ENCODE data around the gene SLC27A4.
"Not testable (repeated sequence)": the region's sequence is repeated elsewhere in the genome, so short reads cannot be mapped to it uniquely, and the experiment has no call there.

The SLC27A4 gene

GRCh38 chr9:128335914-128336313 lies 4.4 kb upstream of the SLC27A4 start:
- peaks cover 0 to 3% (median 2%) of the 10 kb centered on the region in 3 experiments for H3K27me3 ChIP-seq (ENCODE audit: control insufficient read depth in 3 of 3, insufficient read depth in 3 of 3, low read depth in 1 of 3, low read length in 3 of 3)
- no peak overlapping the region for H4K8ac ChIP-seq (ENCODE audit: low read depth, low read length)
- no peak overlapping the region for H2AK5ac ChIP-seq (ENCODE audit: low read depth, low read length)
- peaks cover 0 to 3% of the 10 kb centered on the region in 2 donors for H3K4me1 ChIP-seq (ENCODE audit: control insufficient read depth in 2 of 2, insufficient read depth in 1 of 2, low read depth in 1 of 2, low read length in 2 of 2)
- H4K91ac ChIP-seq (ENCODE audit: low read depth, low read length, poor library complexity) = no peak overlapping the region
- H3K79me1 ChIP-seq (ENCODE audit: low read depth, low read length) = no peaks in the 10 kb centered on the region
- no peak overlapping the region for H3K23ac ChIP-seq (ENCODE audit: low read depth, low read length, poor library complexity)
- no peak overlapping the region for H3K9ac ChIP-seq (ENCODE audit: low read depth, low read length, poor library complexity)
- no CpG with 5 or more reads among the region's 2 CpGs for WGBS, 2 donors (ENCODE audit: extremely low coverage in 2 of 2, insufficient read length in 2 of 2, insufficient replicate concordance in 1 of 2)
- no peak overlapping the region for H2AFZ ChIP-seq (ENCODE audit: low read length)
- no peak overlapping the region for H3K14ac ChIP-seq (ENCODE audit: low read length)
- no peak for DNase-seq (ENCODE audit: low spot score)
- H2BK120ac ChIP-seq (ENCODE audit: low read depth, low read length) = no peak overlapping the region
- H3K4me3 ChIP-seq (ENCODE audit: low read length in 2 of 2) = no peak overlapping the region
- H2BK15ac ChIP-seq (ENCODE audit: low read length) = no peak overlapping the region
- H3K4ac ChIP-seq (ENCODE audit: low read length) = no peak overlapping the region
- H2BK5ac ChIP-seq (ENCODE audit: low read length) = no peak overlapping the region
- H2BK12ac ChIP-seq (ENCODE audit: low read length) = no peak overlapping the region
- no peaks in the 10 kb centered on the region for H3K9me3 ChIP-seq (replicated peaks in 1 of 2; ENCODE audit: control insufficient read depth in 2 of 2, insufficient read depth in 1 of 2, low read depth in 1 of 2, low read length in 2 of 2)
- H3K4me2 ChIP-seq (ENCODE audit: insufficient read depth, low read length, poor library complexity, severe bottlenecking) = no peak overlapping the region
- H3K36me3 ChIP-seq (replicated peaks in 1 of 2; ENCODE audit: control insufficient read depth in 2 of 2, insufficient read depth in 2 of 2, low read length in 2 of 2) = peaks cover 3 to 37% of the 10 kb centered on the region in 2 donors
- H3K27ac ChIP-seq (replicated peaks; ENCODE audit: low read length) = no peak overlapping the region
- no peak overlapping the region for H3K18ac ChIP-seq (ENCODE audit: low read length)

- no peak overlapping the region for H3K18ac ChIP-seq (ENCODE audit: low read length)
- no peak overlapping the region for H4K91ac ChIP-seq (ENCODE audit: low read depth, low read length, poor library complexity)
- H2BK12ac ChIP-seq (ENCODE audit: low read length) = no peak overlapping the region
- no peaks in the 10 kb centered on the region for H3K79me1 ChIP-seq (ENCODE audit: low read depth, low read length)
- no peak overlapping the region for H3K23ac ChIP-seq (ENCODE audit: low read depth, low read length, poor library complexity)
- H3K9me3 ChIP-seq (replicated peaks in 1 of 2; ENCODE audit: control insufficient read depth in 2 of 2, insufficient read depth in 1 of 2, low read depth in 1 of 2, low read length in 2 of 2) = no peaks in the 10 kb centered on the region
- H3K27me3 ChIP-seq (ENCODE audit: control insufficient read depth in 3 of 3, insufficient read depth in 3 of 3, low read depth in 1 of 3, low read length in 3 of 3) = peaks cover 0 to 7% (median 2%) of the 10 kb centered on the region in 3 experiments
- H2AFZ ChIP-seq (ENCODE audit: low read length) = no peak overlapping the region
- H2BK15ac ChIP-seq (ENCODE audit: low read length) = no peak overlapping the region
- no peak overlapping the region for H3K27ac ChIP-seq (replicated peaks; ENCODE audit: low read length)
- H3K4me1 ChIP-seq (ENCODE audit: control insufficient read depth in 2 of 2, insufficient read depth in 1 of 2, low read depth in 1 of 2, low read length in 2 of 2) = peaks cover 4 to 9% of the 10 kb centered on the region in 2 donors
- H2BK120ac ChIP-seq (ENCODE audit: low read depth, low read length) = no peak overlapping the region
- WGBS, 2 donors (ENCODE audit: extremely low coverage in 2 of 2, insufficient read length in 2 of 2, insufficient replicate concordance in 1 of 2) = no CpG with 5 or more reads among the region's 7 CpGs
- H3K36me3 ChIP-seq (replicated peaks in 1 of 2; ENCODE audit: control insufficient read depth in 2 of 2, insufficient read depth in 2 of 2, low read length in 2 of 2) = peaks cover 5 to 31% of the 10 kb centered on the region in 2 donors
- H2AK5ac ChIP-seq (ENCODE audit: low read depth, low read length) = no peak overlapping the region
- H4K8ac ChIP-seq (ENCODE audit: low read depth, low read length) = no peak overlapping the region
- H3K4ac ChIP-seq (ENCODE audit: low read length) = no peak overlapping the region
- H3K9ac ChIP-seq (ENCODE audit: low read depth, low read length, poor library complexity) = no peak overlapping the region
- no peak overlapping the region for H3K4me3 ChIP-seq (ENCODE audit: low read length in 2 of 2)
- H2BK5ac ChIP-seq (ENCODE audit: low read length) = no peak overlapping the region
- no peak overlapping the region for H3K4me2 ChIP-seq (ENCODE audit: insufficient read depth, low read length, poor library complexity, severe bottlenecking)
- no peak overlapping the region for H3K14ac ChIP-seq (ENCODE audit: low read length)
- DNase-seq (ENCODE audit: low spot score) = no peak
Measured at GRCh38 chr9:128337936-128338335, 2.4 kb upstream of the SLC27A4 start.

DNA sequence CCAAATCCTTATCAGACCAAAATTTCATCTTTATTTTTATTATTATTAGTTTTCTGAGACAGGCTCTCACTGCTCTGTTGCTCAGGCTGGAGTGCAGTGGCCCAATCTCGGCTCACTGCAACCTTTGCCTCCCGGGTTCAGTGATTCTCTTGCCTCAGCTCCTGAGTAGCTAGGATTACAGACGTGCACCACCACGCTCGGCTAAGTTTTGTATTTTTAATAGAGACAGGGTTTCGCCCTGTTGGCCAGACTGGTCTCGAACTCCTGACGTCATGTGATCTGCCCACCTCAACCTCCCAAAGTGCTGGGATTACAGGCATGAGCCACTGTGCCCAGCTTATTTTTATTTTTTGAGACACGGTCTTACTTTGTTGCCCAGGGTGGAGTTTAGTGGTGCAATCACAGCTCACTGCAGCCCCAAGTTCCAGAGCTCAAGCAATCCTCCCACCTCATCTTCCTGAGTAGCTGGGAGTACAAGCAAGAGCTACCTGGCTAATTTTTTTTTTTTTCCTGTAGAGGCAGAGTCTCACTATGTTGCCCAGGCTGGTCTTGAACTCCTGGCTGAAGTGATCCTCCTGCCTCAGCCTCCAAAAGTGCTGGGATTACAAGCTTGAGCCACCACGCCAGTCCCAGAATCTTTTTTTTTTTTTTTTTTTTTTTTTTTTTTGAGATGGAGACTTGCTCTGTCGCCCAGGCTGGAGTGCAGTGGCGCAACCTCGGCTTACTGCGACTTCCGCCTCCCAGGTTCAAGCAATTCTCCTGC lies 1.3 kb upstream of the SLC27A4 start:
- not testable (repeated sequence) for H3K4me3 ChIP-seq (ENCODE audit: low read length in 2 of 2); H3K27ac ChIP-seq (replicated peaks; ENCODE audit: low read length); H2BK12ac ChIP-seq (ENCODE audit: low read length); H3K18ac ChIP-seq (ENCODE audit: low read length); H3K14ac ChIP-seq (ENCODE audit: low read length); H2BK15ac ChIP-seq (ENCODE audit: low read length); H2AFZ ChIP-seq (ENCODE audit: low read length); H3K4me2 ChIP-seq (ENCODE audit: insufficient read depth, low read length, poor library complexity, severe bottlenecking); H3K9ac ChIP-seq (ENCODE audit: low read depth, low read length, poor library complexity); DNase-seq (ENCODE audit: low spot score); H2AK5ac ChIP-seq (ENCODE audit: low read depth, low read length); H4K8ac ChIP-seq (ENCODE audit: low read depth, low read length); H3K4ac ChIP-seq (ENCODE audit: low read length); H3K9me3 ChIP-seq (replicated peaks in 1 of 2; ENCODE audit: control insufficient read depth in 2 of 2, insufficient read depth in 1 of 2, low read depth in 1 of 2, low read length in 2 of 2); H3K79me1 ChIP-seq (ENCODE audit: low read depth, low read length); H2BK5ac ChIP-seq (ENCODE audit: low read length); H4K91ac ChIP-seq (ENCODE audit: low read depth, low read length, poor library complexity); H2BK120ac ChIP-seq (ENCODE audit: low read depth, low read length); H3K4me1 ChIP-seq (ENCODE audit: control insufficient read depth in 2 of 2, insufficient read depth in 1 of 2, low read depth in 1 of 2, low read length in 2 of 2); H3K27me3 ChIP-seq (ENCODE audit: control insufficient read depth in 3 of 3, insufficient read depth in 3 of 3, low read depth in 1 of 3, low read length in 3 of 3); H3K23ac ChIP-seq (ENCODE audit: low read depth, low read length, poor library complexity)
- H3K36me3 ChIP-seq (replicated peaks in 1 of 2; ENCODE audit: control insufficient read depth in 2 of 2, insufficient read depth in 2 of 2, low read length in 2 of 2) = peaks cover 5 to 31% of the 10 kb centered on the region in 2 donors
- no CpG with 5 or more reads among the region's 15 CpGs for WGBS, 2 donors (ENCODE audit: extremely low coverage in 2 of 2, insufficient read length in 2 of 2, insufficient replicate concordance in 1 of 2)

DNA sequence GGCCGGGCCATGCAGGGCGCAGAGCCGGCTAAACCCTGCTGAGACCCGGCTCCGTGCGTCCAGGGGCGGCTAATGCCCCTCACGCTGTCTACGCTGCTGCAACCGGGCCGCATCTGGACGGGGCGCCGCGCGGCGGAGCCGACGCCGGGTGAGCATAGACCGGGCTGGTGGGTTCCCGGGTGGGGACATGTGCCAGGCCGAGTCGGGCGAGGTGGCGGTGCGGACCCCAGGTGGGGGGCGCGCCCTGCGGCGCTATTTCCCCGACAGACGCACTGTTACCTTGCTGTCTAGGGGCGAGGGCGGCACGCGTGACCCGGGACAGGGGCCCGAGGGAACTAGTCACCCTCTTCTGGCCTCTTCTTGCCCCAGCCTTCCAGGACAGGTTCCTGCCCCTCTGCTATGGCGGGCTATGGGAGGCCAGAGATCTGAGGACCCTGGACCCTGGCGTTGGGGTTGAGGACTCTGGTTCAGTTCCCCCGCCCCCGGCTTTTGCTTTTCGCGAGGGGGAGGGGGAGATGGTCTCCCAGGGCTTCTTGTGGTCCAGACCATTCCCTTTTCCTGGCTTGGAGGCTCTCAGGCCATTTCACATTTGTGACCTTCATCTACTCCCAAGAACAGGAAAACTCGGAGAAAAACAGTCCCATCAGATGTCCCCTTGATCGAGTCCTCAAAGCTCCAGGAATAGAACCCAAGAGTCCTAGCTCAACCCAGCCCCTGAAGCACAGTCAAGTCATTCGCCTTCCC lies 536 bp downstream of the SLC27A4 start:
- H3K9me3 ChIP-seq (replicated peaks in 1 of 2; ENCODE audit: control insufficient read depth in 2 of 2, insufficient read depth in 1 of 2, low read depth in 1 of 2, low read length in 2 of 2) = no peaks in the 10 kb centered on the region
- no peak overlapping the region for H4K8ac ChIP-seq (ENCODE audit: low read depth, low read length)
- no peak overlapping the region for H2BK5ac ChIP-seq (ENCODE audit: low read length)
- H2BK12ac ChIP-seq (ENCODE audit: low read length) = no peak overlapping the region
- no peak overlapping the region for H2BK120ac ChIP-seq (ENCODE audit: low read depth, low read length)
- no peak for DNase-seq (ENCODE audit: low spot score)
- H2AK5ac ChIP-seq (ENCODE audit: low read depth, low read length) = peak overlapping the region; percentile 15
- peak overlapping the region; percentile 97 for H2AFZ ChIP-seq (ENCODE audit: low read length)
- peaks cover 0 to 7% (median 2%) of the 10 kb centered on the region in 3 experiments for H3K27me3 ChIP-seq (ENCODE audit: control insufficient read depth in 3 of 3, insufficient read depth in 3 of 3, low read depth in 1 of 3, low read length in 3 of 3)
- peaks cover 4 to 9% of the 10 kb centered on the region in 2 donors for H3K4me1 ChIP-seq (ENCODE audit: control insufficient read depth in 2 of 2, insufficient read depth in 1 of 2, low read depth in 1 of 2, low read length in 2 of 2)
- WGBS, 2 donors (ENCODE audit: extremely low coverage in 2 of 2, insufficient read length in 2 of 2, insufficient replicate concordance in 1 of 2) = no CpG with 5 or more reads among the region's 48 CpGs
- H3K36me3 ChIP-seq (replicated peaks in 1 of 2; ENCODE audit: control insufficient read depth in 2 of 2, insufficient read depth in 2 of 2, low read length in 2 of 2) = peaks cover 12 to 44% of the 10 kb centered on the region in 2 donors
- H3K79me1 ChIP-seq (ENCODE audit: low read depth, low read length) = no peaks in the 10 kb centered on the region
- no peak overlapping the region for H3K4ac ChIP-seq (ENCODE audit: low read length)
- H3K18ac ChIP-seq (ENCODE audit: low read length) = peak overlapping the region; percentile 62
- H2BK15ac ChIP-seq (ENCODE audit: low read length) = no peak overlapping the region
- H3K23ac ChIP-seq (ENCODE audit: low read depth, low read length, poor library complexity) = peak overlapping the region; percentile 52
- H3K9ac ChIP-seq (ENCODE audit: low read depth, low read length, poor library complexity) = peak overlapping the region; percentile 73
- no peak overlapping the region for H3K27ac ChIP-seq (replicated peaks; ENCODE audit: low read length)
- peak overlapping the region; percentile 97 for H3K4me2 ChIP-seq (ENCODE audit: insufficient read depth, low read length, poor library complexity, severe bottlenecking)
- peak overlapping the region; percentile 85 to 87 for H3K4me3 ChIP-seq (ENCODE audit: low read length in 2 of 2)
- no peak overlapping the region for H4K91ac ChIP-seq (ENCODE audit: low read depth, low read length, poor library complexity)
- no peak overlapping the region for H3K14ac ChIP-seq (ENCODE audit: low read length)
